Measurements from ENCODE around the gene ATAD3A. TPM values are rescaled to one million over a fixed set of nuclear protein-coding genes. Genes with fewer than 3 reads are reported as not detected.

The ATAD3A gene
- total RNA-seq, 1 donor from 2014 or later, result 17.1 TPM

DNA sequence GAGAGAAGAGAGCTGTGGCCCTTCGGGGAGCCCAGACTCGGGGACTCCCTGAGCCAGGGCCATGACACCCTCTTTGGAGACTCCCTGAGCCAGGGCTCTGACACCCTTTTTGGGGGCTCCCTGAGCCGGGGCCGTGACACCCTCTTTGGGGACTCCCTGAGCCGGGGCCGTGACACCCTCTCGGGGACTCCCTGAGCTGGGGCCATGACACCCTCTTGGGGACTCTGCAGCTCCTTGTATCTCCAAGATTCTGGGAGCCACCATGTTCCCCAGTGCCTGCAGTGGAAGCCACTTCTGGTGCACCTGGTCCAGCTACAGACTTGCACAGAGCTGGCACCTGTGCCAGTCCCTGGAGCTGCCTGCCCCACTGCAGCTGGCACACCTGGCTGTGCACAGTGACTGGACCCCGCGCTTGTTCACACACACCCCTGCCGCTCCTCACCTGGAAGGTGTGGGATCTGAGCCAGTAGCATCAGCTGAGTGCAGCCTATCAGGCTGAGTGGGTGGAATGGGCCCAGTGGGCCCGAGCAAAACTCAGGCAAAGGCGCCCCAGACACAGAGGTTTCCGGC, 66.5 kb downstream of the ATAD3A start:
- DNase-seq (ENCODE audit: low read depth in 2 of 2), result no peak

DNA sequence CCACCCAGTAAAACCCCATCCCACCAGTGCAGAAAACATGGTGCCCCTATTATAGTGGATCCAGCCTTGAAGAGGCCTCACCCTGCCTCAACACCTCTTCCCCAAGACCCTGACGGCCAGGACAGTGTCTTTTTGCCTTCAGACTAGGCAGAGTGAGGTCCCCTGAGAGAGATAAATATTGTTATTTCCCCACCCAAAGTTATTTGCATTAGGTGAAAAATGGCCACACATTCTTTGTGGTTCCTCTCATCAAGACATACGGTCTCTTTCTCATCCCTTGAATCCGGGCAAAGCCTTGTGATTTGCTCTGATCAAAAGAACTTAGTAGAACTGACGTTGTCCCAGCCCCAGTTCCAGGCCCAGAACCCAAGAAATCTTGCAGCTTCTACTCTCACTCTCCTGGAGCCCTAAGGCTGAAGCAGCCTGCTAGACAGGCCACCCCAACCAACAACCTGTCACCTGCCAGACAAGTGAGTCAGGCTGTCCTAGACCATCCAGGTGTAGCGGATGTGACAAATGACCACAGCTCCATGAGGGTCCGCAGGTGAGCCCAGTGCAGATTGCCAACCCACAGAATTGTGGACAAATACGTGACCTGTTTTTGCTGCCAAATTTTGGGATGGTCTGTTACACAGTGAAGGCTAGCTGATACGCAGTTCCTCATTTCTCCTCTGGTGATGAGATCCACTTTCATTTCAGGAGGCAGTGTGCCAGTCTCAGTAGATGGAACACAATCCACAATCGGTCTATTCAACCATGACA, 70.8 kb downstream of the ATAD3A start:
- no peak for DNase-seq (ENCODE audit: low read depth in 2 of 2)

DNA sequence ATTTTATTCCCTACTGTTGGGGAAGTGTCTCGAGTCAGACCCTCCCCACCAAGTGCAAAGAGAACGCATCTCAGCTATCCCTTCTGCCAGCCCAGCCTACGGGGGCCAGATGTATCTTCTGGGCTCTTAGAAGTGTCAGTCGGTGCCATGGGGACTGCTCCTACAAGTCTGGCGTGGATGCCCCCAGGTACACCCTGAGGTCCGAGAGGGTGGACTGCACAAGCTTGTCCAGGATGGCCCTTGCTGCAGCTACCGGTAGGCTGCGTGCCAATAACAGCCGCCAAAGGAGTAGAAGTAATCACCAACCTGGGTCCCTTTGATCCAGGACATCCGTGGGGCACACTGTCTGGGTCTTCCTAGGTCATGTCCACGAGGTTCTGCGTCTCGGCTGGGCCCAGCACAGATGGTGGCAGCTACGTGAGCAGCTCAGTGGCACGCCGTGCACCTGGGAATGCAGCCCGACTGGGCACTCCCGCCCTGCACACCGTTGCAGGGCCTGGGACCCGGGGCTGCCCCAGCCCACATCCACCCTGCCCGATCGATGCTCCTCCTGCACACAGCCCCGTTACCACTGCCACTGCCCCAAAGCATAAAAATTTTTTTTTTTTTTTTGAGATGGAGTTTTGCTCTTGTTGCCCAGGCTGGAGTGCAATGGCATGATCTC, 71.5 kb downstream of the ATAD3A start:
- no peak for DNase-seq (ENCODE audit: low read depth in 2 of 2)

Other genes with a start within 250 kb of the ATAD3A start
- gene UBE2J2, start 238.3 kb upstream of the ATAD3A start, total RNA-seq, result 28.1 and 34.9 TPM in 2 replicates
- under 0.01 and 0.20 TPM in 2 replicates for gene SCNN1D, start 231.7 kb upstream of the ATAD3A start, total RNA-seq
- 10.0 and 14.7 TPM in 2 replicates for gene ACAP3, start 204.2 kb upstream of the ATAD3A start, total RNA-seq
- gene PUSL1, start 203.6 kb upstream of the ATAD3A start, total RNA-seq, result 6.9 and 8.1 TPM in 2 replicates
- 44.9 and 50.4 TPM in 2 replicates for gene INTS11, start 187.5 kb upstream of the ATAD3A start, total RNA-seq
- gene CPTP, start 187.4 kb upstream of the ATAD3A start, total RNA-seq, result 10.7 and 16.3 TPM in 2 replicates
- under 0.01 and 0.20 TPM in 2 replicates for gene TAS1R3, start 180.9 kb upstream of the ATAD3A start, total RNA-seq
- 19.4 and 39.7 TPM in 2 replicates for gene DVL1, start 162.7 kb upstream of the ATAD3A start, total RNA-seq
- 0.20 and 0.44 TPM in 2 replicates for gene MXRA8, start 153.6 kb upstream of the ATAD3A start, total RNA-seq
- 83.2 and 87.7 TPM in 2 replicates for gene AURKAIP1, start 137.0 kb upstream of the ATAD3A start, total RNA-seq
- gene CCNL2, start 112.8 kb upstream of the ATAD3A start, total RNA-seq, result 36.0 and 57.9 TPM in 2 replicates
- 79.8 and 90.2 TPM in 2 replicates for gene MRPL20, start 104.9 kb upstream of the ATAD3A start, total RNA-seq
- under 0.01 and 0.22 TPM in 2 replicates for gene ANKRD65, start 90.9 kb upstream of the ATAD3A start, total RNA-seq
- gene VWA1, start 76.5 kb upstream of the ATAD3A start, total RNA-seq, result 2.2 and 5.0 TPM in 2 replicates
- under 0.01 TPM in 2 replicates for gene ATAD3C, start 62.5 kb upstream of the ATAD3A start, total RNA-seq
- 13.5 and 19.4 TPM in 2 replicates for gene ATAD3B, start 40.4 kb upstream of the ATAD3A start, total RNA-seq
- 1.1 and 1.4 TPM in 2 replicates for gene TMEM240, start 28.5 kb downstream of the ATAD3A start, total RNA-seq
- 49.3 and 50.8 TPM in 2 replicates for gene SSU72, start 62.7 kb downstream of the ATAD3A start, total RNA-seq
- gene FNDC10, start 88.0 kb downstream of the ATAD3A start, total RNA-seq, result 0.44 and 0.99 TPM in 2 replicates
- gene MIB2, start 103.3 kb downstream of the ATAD3A start, total RNA-seq, result 20.5 and 51.6 TPM in 2 replicates
- 0.44 and 1.2 TPM in 2 replicates for gene MMP23B, start 120.0 kb downstream of the ATAD3A start, total RNA-seq
- 4.6 and 5.8 TPM in 2 replicates for gene CDK11B, start 146.8 kb downstream of the ATAD3A start, total RNA-seq
- gene SLC35E2B, start 180.6 kb downstream of the ATAD3A start, total RNA-seq, result 15.5 and 21.6 TPM in 2 replicates
- 4.4 and 10.5 TPM in 2 replicates for gene CDK11A, start 212.2 kb downstream of the ATAD3A start, total RNA-seq